ENCODE results near the gene KRT73. TPM values are rescaled to one million over a fixed set of nuclear protein-coding genes. Genes with fewer than 3 reads are reported as not detected.
"Not testable (repeated sequence)": the region's sequence is repeated elsewhere in the genome, so short reads cannot be mapped to it uniquely, and the experiment has no call there.

KRT73 gene
- total and polyA plus RNA-seq, 8 donors, result not detected

DNA sequence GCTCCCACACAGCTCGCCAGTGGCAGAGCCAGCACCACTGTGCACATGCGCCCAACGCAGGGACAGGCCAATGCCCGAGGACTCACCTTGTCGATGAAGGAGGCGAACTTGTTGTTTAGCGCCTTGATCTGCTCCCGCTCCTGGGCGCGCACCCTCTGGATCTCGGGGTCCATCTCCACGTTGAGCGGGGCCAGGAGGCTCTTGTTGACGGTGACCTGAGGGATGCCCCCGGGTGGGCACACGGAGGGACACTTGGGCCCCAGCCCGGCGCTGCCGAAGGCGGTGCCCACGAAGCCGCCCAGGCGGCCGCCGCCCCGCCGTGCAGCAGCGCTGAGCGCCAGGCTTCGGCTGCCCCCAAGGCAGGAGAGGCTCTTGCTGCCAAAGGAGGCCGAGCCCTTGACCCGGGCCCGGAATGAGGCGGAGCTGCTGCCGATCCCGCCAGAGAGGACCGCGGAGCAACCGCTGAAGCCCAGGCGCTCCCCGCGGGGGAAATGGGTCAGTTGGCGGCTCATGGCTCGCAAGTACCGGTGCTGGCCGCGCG lies 17.3 kb downstream of the KRT73 start, which contains the start of gene KRT72:
KRT72 (minus strand) TSS at position 523 of the 541 bp plus-strand sequence; CDS start at position 512, 11 bp downstream.
- Histone ChIP-seq H3K4me3 (no peak within 1 kb of the TSS), H3K9me3 (no peaks in the 10 kb centered on the region), H3K4me1 (peaks cover 0 to 5% (median 0%) of the 10 kb centered on the region in 4 donors), H3K27me3 (peaks cover 0 to 71% (median 23%) of the 10 kb centered on the region in 3 donors), H3K36me3 (no peaks in the 10 kb centered on the region), H3K27ac (no peak within 1 kb of the TSS)
- intact Hi-C loops (cut with DNase I; ENCODE audit: low total_unique reads), result no loop called here
- no peak for TF ChIP-seq POLR2A (IDR thresholded peaks at IDR 0.05)
- DNase-seq, result no peak
- WGBS, 5 donors, result 4 to 37% (median 30%) methylated on average over 4 to 48 of the region's 48 CpGs

DNA sequence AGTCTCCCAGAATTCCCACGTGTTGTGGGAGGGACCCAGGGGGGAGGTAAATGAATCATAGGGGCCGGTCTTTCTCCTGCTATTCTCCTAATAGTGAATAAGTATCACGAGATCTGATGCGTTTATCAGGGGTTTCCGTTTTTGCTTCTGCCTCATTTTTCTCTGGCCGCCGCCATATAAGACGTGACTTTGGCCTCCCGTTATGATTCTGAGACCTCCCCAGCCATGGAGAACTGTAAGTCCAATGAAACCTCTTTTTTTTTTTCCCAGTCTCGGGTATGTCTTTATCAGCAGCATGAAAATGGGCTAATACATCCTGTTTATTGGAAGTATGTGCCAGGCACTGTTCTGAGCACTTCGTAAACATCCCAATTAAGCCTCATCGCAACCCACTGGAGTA lies 17.9 kb downstream of the KRT73 start:
- 85 to 89% (median 87%) methylated on average over 12 of the region's 12 CpGs for WGBS, 5 donors
- no peak for DNase-seq
- H3K4me3 ChIP-seq, result no peak overlapping the region
- intact Hi-C loops (cut with DNase I; ENCODE audit: low total_unique reads), result no loop called here
- H3K9me3 ChIP-seq, result no peaks in the 10 kb centered on the region
- TF ChIP-seq, protein P1, sequence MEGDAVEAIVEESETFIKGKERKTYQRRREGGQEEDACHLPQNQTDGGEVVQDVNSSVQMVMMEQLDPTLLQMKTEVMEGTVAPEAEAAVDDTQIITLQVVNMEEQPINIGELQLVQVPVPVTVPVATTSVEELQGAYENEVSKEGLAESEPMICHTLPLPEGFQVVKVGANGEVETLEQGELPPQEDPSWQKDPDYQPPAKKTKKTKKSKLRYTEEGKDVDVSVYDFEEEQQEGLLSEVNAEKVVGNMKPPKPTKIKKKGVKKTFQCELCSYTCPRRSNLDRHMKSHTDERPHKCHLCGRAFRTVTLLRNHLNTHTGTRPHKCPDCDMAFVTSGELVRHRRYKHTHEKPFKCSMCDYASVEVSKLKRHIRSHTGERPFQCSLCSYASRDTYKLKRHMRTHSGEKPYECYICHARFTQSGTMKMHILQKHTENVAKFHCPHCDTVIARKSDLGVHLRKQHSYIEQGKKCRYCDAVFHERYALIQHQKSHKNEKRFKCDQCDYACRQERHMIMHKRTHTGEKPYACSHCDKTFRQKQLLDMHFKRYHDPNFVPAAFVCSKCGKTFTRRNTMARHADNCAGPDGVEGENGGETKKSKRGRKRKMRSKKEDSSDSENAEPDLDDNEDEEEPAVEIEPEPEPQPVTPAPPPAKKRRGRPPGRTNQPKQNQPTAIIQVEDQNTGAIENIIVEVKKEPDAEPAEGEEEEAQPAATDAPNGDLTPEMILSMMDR (IDR thresholded peaks at IDR 0.05), result no peak
- no peak for TF ChIP-seq POLR2AphosphoS5 (IDR thresholded peaks at IDR 0.05)
- TF ChIP-seq EP300 (IDR thresholded peaks at IDR 0.05), result no peak
- no peak for TF ChIP-seq POLR2A (IDR thresholded peaks at IDR 0.05)
- H3K27me3 ChIP-seq, result peaks cover 0 to 71% (median 23%) of the 10 kb centered on the region in 3 donors
- H3K4me1 ChIP-seq, result peaks cover 0 to 5% (median 0%) of the 10 kb centered on the region in 4 donors
- no peak overlapping the region for H3K27ac ChIP-seq
- H3K36me3 ChIP-seq, result no peaks in the 10 kb centered on the region

DNA sequence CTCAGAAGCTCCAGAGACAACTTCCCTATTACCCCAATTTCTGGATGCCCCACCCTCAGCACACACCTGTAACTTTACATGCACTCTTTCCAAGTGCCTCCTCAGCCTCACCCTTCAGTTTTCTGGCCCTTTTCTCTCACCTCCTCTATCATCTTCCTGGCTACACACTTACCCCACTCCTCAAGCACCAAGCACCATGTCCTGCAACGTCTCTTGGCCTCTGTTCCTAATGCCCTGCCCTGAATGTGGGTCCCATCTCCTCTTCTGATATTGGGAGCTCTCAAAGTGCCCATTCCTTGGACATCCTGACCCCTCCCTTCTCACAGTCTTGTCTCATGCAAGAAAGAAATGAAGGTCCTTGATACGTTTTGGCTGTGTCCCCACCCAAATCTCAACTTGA lies 18.3 kb downstream of the KRT73 start:
- Histone ChIP-seq H3K36me3 (no peaks in the 10 kb centered on the region), H3K9me3 (no peaks in the 10 kb centered on the region), H3K4me3 (no peak overlapping the region), H3K27ac (no peak overlapping the region), H3K4me1 (peaks cover 0 to 5% (median 0%) of the 10 kb centered on the region in 4 donors), H3K27me3 (peaks cover 0 to 70% (median 23%) of the 10 kb centered on the region in 3 donors)
- no peak for DNase-seq
- TF ChIP-seq POLR2A (IDR thresholded peaks at IDR 0.05) (no peak), POLR2AphosphoS5 (IDR thresholded peaks at IDR 0.05) (no peak), EP300 (IDR thresholded peaks at IDR 0.05) (no peak)
- TF ChIP-seq, protein P1 (IDR thresholded peaks at IDR 0.05), result no peak
- intact Hi-C loops (cut with DNase I; ENCODE audit: low total_unique reads), result no loop called here
- 46 to 63% (median 52%) methylated on average over 2 of the region's 2 CpGs for WGBS, 5 donors

DNA sequence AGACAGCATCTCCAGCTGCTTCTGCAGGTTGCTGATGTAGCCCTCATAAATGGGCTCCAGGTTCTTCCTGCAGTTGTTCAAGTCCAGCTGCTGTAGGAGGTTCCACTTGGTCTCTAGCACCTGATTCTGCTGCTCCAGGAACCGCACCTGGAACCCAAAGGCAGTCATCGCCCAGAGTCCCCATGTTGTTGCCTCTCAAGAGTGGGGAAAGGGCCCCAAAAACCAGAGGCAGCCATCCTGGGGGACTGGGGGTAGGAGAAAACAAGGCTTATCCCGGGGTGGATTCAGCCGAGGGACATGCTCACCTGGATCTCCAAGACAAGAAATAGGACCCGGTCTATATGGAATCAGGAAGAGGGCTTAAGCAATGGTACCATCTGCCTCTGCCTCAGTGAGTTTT lies 19.4 kb downstream of the KRT73 start:
- intact Hi-C loops (cut with DNase I; ENCODE audit: low total_unique reads), result no loop called here
- Histone ChIP-seq H3K4me3 (no peak overlapping the region), H3K9me3 (no peaks in the 10 kb centered on the region), H3K27ac (no peak overlapping the region), H3K4me1 (peaks cover 0 to 5% (median 0%) of the 10 kb centered on the region in 4 donors), H3K27me3 (peaks cover 0 to 64% (median 23%) of the 10 kb centered on the region in 3 donors), H3K36me3 (no peaks in the 10 kb centered on the region)
- no peak for TF ChIP-seq POLR2AphosphoS5 (IDR thresholded peaks at IDR 0.05)
- TF ChIP-seq, protein P1 (IDR thresholded peaks at IDR 0.05), result no peak
- no peak for TF ChIP-seq EP300 (IDR thresholded peaks at IDR 0.05)
- TF ChIP-seq POLR2A (IDR thresholded peaks at IDR 0.05), result no peak
- DNase-seq, result no peak
- WGBS, 5 donors, result 90 to 96% (median 91%) methylated on average over 4 to 5 of the region's 5 CpGs

DNA sequence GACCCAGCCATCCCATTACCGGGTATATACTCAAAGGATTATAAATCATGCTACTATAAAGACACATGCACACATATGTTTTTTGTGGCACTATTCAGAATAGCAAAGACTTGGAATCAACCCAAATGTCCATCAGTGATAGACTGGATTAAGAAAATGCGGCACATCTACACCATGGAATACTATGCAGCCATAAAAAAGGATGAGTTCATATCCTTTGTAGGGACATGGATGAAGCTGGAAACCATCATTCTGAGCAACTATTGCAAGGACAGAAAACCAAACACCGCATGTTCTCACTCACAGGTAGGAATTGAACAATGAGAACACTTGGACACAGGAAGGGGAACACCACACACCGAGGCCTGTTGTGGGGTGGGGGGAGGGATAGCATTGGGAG lies 24.1 kb downstream of the KRT73 start:
- H3K4me3 ChIP-seq; H3K9me3 ChIP-seq; intact Hi-C loops (cut with DNase I; ENCODE audit: low total_unique reads); H3K4me1 ChIP-seq; DNase-seq; H3K27ac ChIP-seq; H3K36me3 ChIP-seq: not testable (repeated sequence)
- peaks cover 0 to 28% (median 0%) of the 10 kb centered on the region in 3 donors for H3K27me3 ChIP-seq
- WGBS, 5 donors, result 83 to 95% (median 93%) methylated on average over 4 of the region's 4 CpGs
